ENCODE measurements around the gene CELF4.

- TF ChIP-seq GATA2 (IDR thresholded peaks at IDR 0.05; ENCODE audit: low read depth, low read length) = no peak
- TF ChIP-seq GATA3 (IDR thresholded peaks at IDR 0.05; ENCODE audit: low read depth, low read length) = no peak
Observed at GRCh38 chr18:37453752-37454151, 111.8 kb downstream of the CELF4 start.

Data from SH-SY5Y (cell line).